Endothelial cell of umbilical vein (primary cell): ENCODE measurements around the gene ATRNL1. TPM values are rescaled to one million over a fixed set of nuclear protein-coding genes. Genes with fewer than 3 reads are reported as not detected.
"Not testable (repeated sequence)": the region's sequence is repeated elsewhere in the genome, so short reads cannot be mapped to it uniquely, and the experiment has no call there.

Experiments
- BruUV-seq: library from RNA; stranded (reverse); fragments of 400-500 nt; replicated peaks from 2 replicates; lab custom pipeline; 2021; lab: Mats Ljungman, UMichigan
- CTCF ChIA-PET: fragments of 300-600, 350-600 bp; sonication (Branson Sonifier 250); formaldehyde crosslinking; loops from one replicate; lab custom pipeline; 2021; ENCODE audit warnings: antibody characterized with exemption, inconsistent platforms; lab: Charles Lee
- POLR2A ChIA-PET: fragments of 300-600, 350-600 bp; sonication (Branson Sonifier 250); formaldehyde crosslinking; loops from one replicate; lab custom pipeline; 2021; ENCODE audit warnings: antibody characterized with exemption, inconsistent platforms; lab: Charles Lee
- DNase-seq: peaks from one replicate; pipeline ENCODE4 v3.0.0-alpha.2; 2011; ENCODE audit warnings: low read depth, low spot score
- FAIRE-seq: peaks from 2 replicates; lab custom pipeline; 2011; peaks lifted over from hg19 to GRCh38; lab: Jason Lieb, UNC
- H2AFZ ChIP-seq: 2 replicates; pipeline ENCODE4 v1.6.0; 2012; ENCODE audit warnings: low read depth, low read length, control low read depth, inconsistent platforms
- H3K27ac ChIP-seq: 2 replicates; pipeline ENCODE4 v1.5.1; 2011; ENCODE audit warnings: low read depth, mild to moderate bottlenecking, control low read depth, low read length, moderate library complexity; ENCODE audit not compliant: insufficient read depth
- H3K27me3 ChIP-seq, 2 experiments: 2 replicates each; pipeline versions ENCODE4 v1.6.0 to v1.6.1; 2011; ENCODE audit warnings: low read length in 2 of 2, mixed read lengths in 1 of 2; ENCODE audit not compliant: control insufficient read depth in 2 of 2, insufficient read depth in 2 of 2
- H3K36me3 ChIP-seq, 2 experiments: 2 replicates in 1 of 2; 3 replicates in 1 of 2; pipeline ENCODE4 v1.5.1; 2011; ENCODE audit warnings: low read length in 2 of 2, mild to moderate bottlenecking in 1 of 2, moderate library complexity in 1 of 2; ENCODE audit not compliant: control insufficient read depth in 2 of 2, insufficient read depth in 2 of 2; ENCODE audit errors: extremely low read depth in 1 of 2
- H3K4me1 ChIP-seq: 3 replicates; pipeline ENCODE4 v1.5.1; 2011; ENCODE audit warnings: mild to moderate bottlenecking, low read length; ENCODE audit not compliant: control insufficient read depth, insufficient read depth; ENCODE audit errors: extremely low read depth
- H3K4me2 ChIP-seq: 2 replicates; pipeline ENCODE4 v1.6.1; 2011; ENCODE audit warnings: low read length, control low read depth, mixed read lengths; ENCODE audit not compliant: insufficient read depth
- H3K4me3 ChIP-seq, 3 experiments: fragments of 200-600 bp in 1 of 3; sonication (generic), shearing (Covaris generic) in 1 of 3; replicated peaks in 1 of 3; 2 replicates each; pipeline ENCODE4 v1.5.1; 2011 to 2016; ENCODE audit warnings: control low read depth in 3 of 3, low read length in 3 of 3, mild to moderate bottlenecking in 2 of 3, inconsistent platforms in 1 of 3, low read depth in 1 of 3, moderate library complexity in 1 of 3; ENCODE audit not compliant: insufficient read depth in 1 of 3
- H3K79me2 ChIP-seq: 2 replicates; pipeline ENCODE4 v1.6.0; 2012; ENCODE audit warnings: low read length, inconsistent platforms; ENCODE audit not compliant: control insufficient read depth, insufficient read depth
- H3K9ac ChIP-seq: replicated peaks from 2 replicates; pipeline ENCODE3; 2011; ENCODE audit warnings: low read length, control low read depth; ENCODE audit not compliant: insufficient read depth; ENCODE audit errors: extremely low read depth
- H3K9me1 ChIP-seq: replicated peaks from 3 replicates; pipeline ENCODE4 v1.6.0; 2011; ENCODE audit warnings: mild to moderate bottlenecking, low read length; ENCODE audit not compliant: control insufficient read depth, insufficient read depth; ENCODE audit errors: extremely low read depth
- H3K9me3 ChIP-seq: replicated peaks from 2 replicates; pipeline ENCODE4 v1.5.1; 2012; ENCODE audit warnings: low read length, inconsistent platforms; ENCODE audit not compliant: control insufficient read depth, insufficient read depth
- H4K20me1 ChIP-seq: replicated peaks from 2 replicates; pipeline ENCODE3; 2011; ENCODE audit warnings: mild to moderate bottlenecking, low read length; ENCODE audit not compliant: control insufficient read depth, insufficient read depth; ENCODE audit errors: extremely low read depth
- EZH2 ChIP-seq: IDR thresholded peaks from 2 replicates; pipeline ENCODE4 v1.6.1; 2012; ENCODE audit warnings: borderline replicate concordance, low read depth, mild to moderate bottlenecking, moderate library complexity, low read length, inconsistent platforms; ENCODE audit not compliant: severe bottlenecking
- FOS ChIP-seq: IDR thresholded peaks from 2 replicates; pipeline ENCODE4 v1.6.1; 2011; ENCODE audit warnings: mild to moderate bottlenecking, low read length, moderate library complexity, borderline replicate concordance; ENCODE audit not compliant: insufficient read depth
- GATA2 ChIP-seq: IDR thresholded peaks from 2 replicates; pipeline ENCODE4 v1.7.0; 2011; ENCODE audit warnings: low read depth, mild to moderate bottlenecking, moderate library complexity, mixed read lengths, low read length; ENCODE audit not compliant: insufficient read length, insufficient read depth
- JUN ChIP-seq: IDR thresholded peaks from 2 replicates; pipeline ENCODE4 v1.6.1; 2011; ENCODE audit warnings: borderline replicate concordance, low read depth; ENCODE audit not compliant: insufficient read length, insufficient read depth
- MAX ChIP-seq: IDR thresholded peaks from 2 replicates; pipeline ENCODE4 v1.6.1; 2011; ENCODE audit not compliant: insufficient read depth, insufficient read length
- MYC ChIP-seq: IDR thresholded peaks from one replicate; pipeline ENCODE4 v1.6.1; 2011; ENCODE audit warnings: mild to moderate bottlenecking, low read depth, low read length
- POLR2A ChIP-seq: IDR thresholded peaks from 2 replicates; pipeline ENCODE4 v1.6.1; 2012; ENCODE audit warnings: low read depth, mild to moderate bottlenecking, control low read depth, low read length
- POLR2AphosphoS5 ChIP-seq: IDR thresholded peaks from 2 replicates; pipeline ENCODE4 v1.6.1; 2012; ENCODE audit warnings: low read depth, mild to moderate bottlenecking, control low read depth, low read length, moderate library complexity; ENCODE audit not compliant: insufficient read depth
- dilution Hi-C: fragments of 300-500 bp; cut with MboI; formaldehyde crosslinking; loops from one replicate; pipeline ENCODE4 v1.15.0; 2019; ENCODE audit warnings: low sequenced_read_pairs; ENCODE audit not compliant: extremely low pct_ligation_motif_present
- intact Hi-C: fragments of 100-400 bp; cut with micrococcal nuclease; formaldehyde crosslinking; loops from one replicate; pipeline ENCODE4 v1.10.0; 2022
- polyA plus RNA-seq, 4 experiments: library from polyadenylated mRNA; depleted of rRNA in 3 of 4; stranded (reverse) in 3 of 4; unstranded in 1 of 4; fragments of >200 nt; gene quantifications; 2 replicates each; pipeline versions ENCODE4 v1.2.1 to v1.2.3, GENCODE V29; 2011 to 2012; ENCODE audit warnings: missing spikeins in 1 of 4
- total RNA-seq: library from RNA; stranded (reverse); gene quantifications from 2 replicates; pipeline ENCODE4 v1.2.3, GENCODE V29; 2021
- TF ChIP-seq, protein P1 (sequence below), 2 donors: IDR thresholded peaks; 1 replicate in 1 of 2; 2 replicates in 1 of 2; pipeline ENCODE4 v1.5.1; 2011; ENCODE audit warnings: low read length in 2 of 2, mild to moderate bottlenecking in 2 of 2, moderate library complexity in 2 of 2, control low read depth in 1 of 2, inconsistent platforms in 1 of 2, low read depth in 1 of 2; ENCODE audit not compliant: insufficient read depth in 1 of 2; ENCODE audit errors: extremely low read depth in 1 of 2

Gene ATRNL1
- total and polyA plus RNA-seq, 2 donors (not counting 3 experiments of a cell fraction or from before 2014, with no cell fraction given) = not detected

DNA sequence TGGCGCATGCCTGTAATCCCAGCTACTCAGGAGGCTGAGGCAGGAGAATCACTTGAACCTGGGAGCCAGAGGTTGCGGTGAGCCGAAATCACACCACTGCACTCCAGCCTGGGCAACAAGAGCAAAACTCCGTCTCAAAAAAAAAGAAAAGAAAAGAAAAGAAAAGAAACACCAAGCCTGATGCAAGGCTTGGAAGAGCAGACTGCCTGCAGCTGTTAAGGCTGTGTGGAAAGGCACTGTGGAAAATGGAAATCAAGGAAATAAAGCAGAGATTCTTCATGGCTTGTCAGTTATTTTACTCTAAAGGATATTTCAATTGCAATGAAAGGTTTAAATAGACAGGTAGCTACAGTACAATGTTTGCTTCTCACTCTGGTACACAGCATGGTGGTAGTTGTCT lies 735.0 kb downstream of the ATRNL1 start:
- H2AFZ ChIP-seq, FAIRE-seq, POLR2A ChIA-PET, H3K9me1 ChIP-seq, H3K9me3 ChIP-seq, DNase-seq, H3K9ac ChIP-seq, H3K4me3 ChIP-seq, H3K4me2 ChIP-seq, H3K4me1 ChIP-seq, CTCF ChIA-PET, intact Hi-C loops, H3K27me3 ChIP-seq, dilution Hi-C loops, H3K79me2 ChIP-seq, H3K36me3 ChIP-seq, BruUV-seq, H4K20me1 ChIP-seq, H3K27ac ChIP-seq: not testable (repeated sequence)

DNA sequence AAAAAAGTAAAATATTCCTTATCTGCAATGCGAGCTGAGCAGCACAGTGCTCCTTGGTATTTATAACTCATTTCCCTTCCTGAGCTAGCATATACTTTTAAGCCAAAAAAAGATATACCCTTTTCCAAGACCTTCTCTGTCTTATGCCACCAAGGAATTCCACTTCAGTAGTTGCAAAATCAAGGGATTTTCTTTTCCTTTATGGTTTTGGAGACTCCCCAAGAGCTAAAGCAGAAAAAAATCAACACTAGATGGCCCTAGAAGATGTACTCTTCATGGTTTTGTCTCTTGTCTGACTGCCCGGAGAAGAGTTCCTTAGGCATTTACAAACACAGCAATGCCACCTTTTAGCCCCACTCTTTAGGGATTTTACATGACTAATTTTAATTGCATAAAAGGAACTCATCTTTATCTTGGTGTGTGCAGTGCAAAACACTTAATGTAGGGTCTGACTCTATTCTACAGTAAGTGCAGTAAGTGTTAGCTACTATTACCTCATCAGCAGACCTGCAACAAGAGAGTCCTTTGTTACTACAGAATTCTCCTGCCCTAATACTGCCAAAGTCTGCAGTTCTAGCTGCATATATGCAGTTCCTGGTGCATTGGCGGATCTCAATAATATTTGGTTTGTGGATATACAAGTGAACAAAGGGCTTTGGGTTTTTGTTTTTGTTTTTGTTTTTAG lies 736.5 kb downstream of the ATRNL1 start:
- Histone ChIP-seq H3K4me2 (no peak overlapping the region), H3K9me3 (no peaks in the 10 kb centered on the region), H3K79me2 (no peaks in the 10 kb centered on the region), H3K27me3 (no peaks in the 10 kb centered on the region), H4K20me1 (no peaks in the 10 kb centered on the region), H3K9me1 (no peaks in the 10 kb centered on the region), H3K4me3 (no peak overlapping the region), H3K4me1 (no peaks in the 10 kb centered on the region), H3K36me3 (no peaks in the 10 kb centered on the region), H2AFZ (no peak overlapping the region), H3K9ac (no peak overlapping the region), H3K27ac (no peak overlapping the region)
- ChIA-PET CTCF (interaction anchor here (0.8 to 2.6 kb wide), 7 partner anchors 31 to 556 kb away, joined by 3 to 24 read pairs (median 4); no protein-coding TSS in a partner anchor), POLR2A (no interaction called here)
- FAIRE-seq (no peak), DNase-seq (no peak)
- dilution Hi-C loops (no loop called here), intact Hi-C loops (no loop called here)
- no peak for TF ChIP-seq FOS
- TF ChIP-seq JUN = no peak
- TF ChIP-seq MYC = no peak
- no peak for TF ChIP-seq GATA2
- no peak for TF ChIP-seq POLR2A
- TF ChIP-seq, protein P1, sequence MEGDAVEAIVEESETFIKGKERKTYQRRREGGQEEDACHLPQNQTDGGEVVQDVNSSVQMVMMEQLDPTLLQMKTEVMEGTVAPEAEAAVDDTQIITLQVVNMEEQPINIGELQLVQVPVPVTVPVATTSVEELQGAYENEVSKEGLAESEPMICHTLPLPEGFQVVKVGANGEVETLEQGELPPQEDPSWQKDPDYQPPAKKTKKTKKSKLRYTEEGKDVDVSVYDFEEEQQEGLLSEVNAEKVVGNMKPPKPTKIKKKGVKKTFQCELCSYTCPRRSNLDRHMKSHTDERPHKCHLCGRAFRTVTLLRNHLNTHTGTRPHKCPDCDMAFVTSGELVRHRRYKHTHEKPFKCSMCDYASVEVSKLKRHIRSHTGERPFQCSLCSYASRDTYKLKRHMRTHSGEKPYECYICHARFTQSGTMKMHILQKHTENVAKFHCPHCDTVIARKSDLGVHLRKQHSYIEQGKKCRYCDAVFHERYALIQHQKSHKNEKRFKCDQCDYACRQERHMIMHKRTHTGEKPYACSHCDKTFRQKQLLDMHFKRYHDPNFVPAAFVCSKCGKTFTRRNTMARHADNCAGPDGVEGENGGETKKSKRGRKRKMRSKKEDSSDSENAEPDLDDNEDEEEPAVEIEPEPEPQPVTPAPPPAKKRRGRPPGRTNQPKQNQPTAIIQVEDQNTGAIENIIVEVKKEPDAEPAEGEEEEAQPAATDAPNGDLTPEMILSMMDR (IDR thresholded peaks at IDR 0.05; ENCODE audit: extremely low read depth in 1 of 2, insufficient read depth in 1 of 2, low read depth in 1 of 2, low read length in 2 of 2) = no peak
- TF ChIP-seq EZH2 = no peak
- TF ChIP-seq MAX = no peak
- no peak for TF ChIP-seq POLR2AphosphoS5
- no TSS peak for BruUV-seq
